ENCODE results near the gene NPY. TPM values are rescaled to one million over a fixed set of nuclear protein-coding genes. Genes with fewer than 3 reads are reported as not detected.

The NPY gene
- total RNA-seq, 1 donor: not detected

GRCh38 chr7:24312588-24312987 lies 28.6 kb downstream of the NPY start:
- DNase-seq (ENCODE audit: low read depth in 2 of 3, low spot score in 2 of 3): no peak

- no peak for DNase-seq (ENCODE audit: low read depth in 2 of 3, low spot score in 2 of 3)
Measured at GRCh38 chr7:24313777-24314176, 29.8 kb downstream of the NPY start.

GRCh38 chr7:24316340-24316739 lies 32.4 kb downstream of the NPY start:
- no peak for DNase-seq (ENCODE audit: low read depth in 2 of 3, low spot score in 2 of 3)

- peak in 1 of 3 donors; percentile 26 for DNase-seq (ENCODE audit: low read depth in 2 of 3, low spot score in 2 of 3)
Measured at GRCh38 chr7:24318326-24318725, 34.3 kb downstream of the NPY start.

DNA sequence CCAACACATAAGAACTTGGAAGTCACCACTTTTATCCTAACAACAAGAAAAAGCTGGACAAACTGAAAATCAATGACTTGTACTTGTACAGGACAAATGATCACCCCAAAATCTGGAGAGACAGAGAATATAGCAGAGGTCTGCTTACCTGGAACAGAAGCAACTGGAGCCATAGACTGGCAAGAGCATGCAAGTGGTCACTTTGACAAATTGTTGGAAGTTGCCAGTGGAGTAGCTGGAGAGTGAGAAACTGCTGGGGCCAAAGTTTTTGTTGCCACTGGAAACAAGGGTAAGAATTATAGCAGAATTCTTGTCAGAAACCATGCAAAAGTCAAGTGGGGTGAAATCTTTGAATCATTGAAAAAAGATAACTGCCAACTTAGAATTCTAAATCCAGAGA lies 35.2 kb downstream of the NPY start:
- DNase-seq (ENCODE audit: low read depth in 2 of 3, low spot score in 2 of 3): no peak

DNA sequence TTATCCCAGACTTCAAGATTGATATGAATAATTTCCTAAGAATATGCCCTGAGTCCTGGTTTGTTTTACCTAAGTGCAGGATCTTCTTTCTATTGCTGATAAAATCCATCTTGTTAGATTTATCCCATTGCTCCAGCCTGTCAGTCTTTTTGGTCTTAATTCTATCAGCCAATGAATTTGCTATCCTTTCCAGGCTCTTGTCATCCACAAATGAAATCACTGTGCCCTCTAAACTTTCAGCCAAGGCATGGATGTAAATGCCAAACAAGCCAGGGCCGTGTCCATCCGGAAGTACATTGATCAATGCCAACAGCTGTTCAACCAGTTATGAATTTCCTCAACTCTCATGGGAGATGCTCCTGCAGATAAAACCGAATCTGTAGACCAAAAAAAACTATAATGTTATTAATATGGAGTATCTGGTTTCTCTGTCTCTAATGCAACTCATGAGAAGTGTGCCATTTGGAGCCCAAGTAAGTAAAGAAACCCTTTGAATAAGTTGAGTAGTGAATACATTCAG lies 40.0 kb downstream of the NPY start:
- DNase-seq (ENCODE audit: low read depth in 2 of 3, low spot score in 2 of 3): no peak

- DNase-seq (ENCODE audit: low read depth in 2 of 3, low spot score in 2 of 3): no peak
Measured at GRCh38 chr7:24325708-24326107, 41.7 kb downstream of the NPY start.

GRCh38 chr7:24328050-24328449 lies 44.1 kb downstream of the NPY start:
- no peak for DNase-seq (ENCODE audit: low read depth in 2 of 3, low spot score in 2 of 3)

- no peak for DNase-seq (ENCODE audit: low read depth in 2 of 3, low spot score in 2 of 3)
Measured at GRCh38 chr7:24328894-24329293, 44.9 kb downstream of the NPY start.

GRCh38 chr7:24334012-24334411 lies 50.0 kb downstream of the NPY start:
- no peak for DNase-seq (ENCODE audit: low read depth in 2 of 3, low spot score in 2 of 3)

DNA sequence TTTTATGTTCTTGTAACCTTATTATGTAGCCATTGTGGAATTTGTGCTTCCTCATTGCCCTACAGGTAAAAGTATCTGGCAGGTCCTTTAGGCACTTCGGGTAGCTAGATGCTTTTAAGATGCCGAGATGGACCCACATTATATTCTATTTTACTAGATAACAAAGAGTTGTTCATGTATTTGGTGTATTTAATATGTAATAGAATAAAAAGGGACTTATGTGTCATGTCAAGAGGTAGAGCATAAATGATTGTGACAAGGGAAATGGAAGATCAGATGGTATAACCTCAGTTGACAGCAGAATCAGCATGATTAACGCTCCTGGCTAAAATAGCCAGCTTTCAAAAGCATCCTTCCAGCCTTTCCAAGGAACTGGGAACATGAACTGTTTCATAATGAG lies 50.6 kb downstream of the NPY start:
- DNase-seq (ENCODE audit: low read depth in 2 of 3, low spot score in 2 of 3): no peak

GRCh38 chr7:24336461-24336860 lies 52.5 kb downstream of the NPY start:
- no peak for DNase-seq (ENCODE audit: low read depth in 2 of 3, low spot score in 2 of 3)

GRCh38 chr7:24337180-24337579 lies 53.2 kb downstream of the NPY start:
- DNase-seq (ENCODE audit: low read depth in 2 of 3, low spot score in 2 of 3): no peak

DNA sequence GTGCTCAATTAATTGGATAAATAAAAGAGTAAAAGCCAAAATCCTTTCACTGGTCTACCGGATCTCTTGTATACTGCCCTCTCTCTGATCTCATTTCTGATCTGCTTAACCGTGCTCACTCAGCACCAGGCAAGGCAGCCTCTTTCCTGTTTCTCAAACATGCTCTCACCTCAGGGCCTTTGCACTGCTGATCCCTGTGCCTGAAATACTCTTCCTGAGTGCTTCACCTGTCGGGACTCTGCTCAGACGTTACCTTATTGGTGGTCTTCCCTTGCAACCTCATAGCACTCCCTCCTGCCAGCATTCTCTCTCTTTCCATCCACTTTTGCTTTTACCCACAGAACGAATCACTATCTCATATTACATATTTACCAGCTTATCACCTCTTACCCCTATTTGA lies 55.6 kb downstream of the NPY start:
- no peak for DNase-seq (ENCODE audit: low read depth in 2 of 3, low spot score in 2 of 3)

- DNase-seq (ENCODE audit: low read depth in 2 of 3, low spot score in 2 of 3): no peak
Measured at GRCh38 chr7:24340727-24341126, 56.7 kb downstream of the NPY start.

Data from hematopoietic multipotent progenitor cell (in vitro differentiated cells).